ENCODE data around the gene TSR3.

The TSR3 gene

GRCh38 chr16:1325673-1326371 lies 25.9 kb downstream of the TSR3 start:
- Histone ChIP-seq H3K27ac (ENCODE audit: low read depth, low read length) (no peak overlapping the region), H3K4me1 (ENCODE audit: control insufficient read depth, low read length) (no peaks in the 10 kb centered on the region)

GRCh38 chr16:1325261-1325660 lies 26.4 kb downstream of the TSR3 start:
- H3K9me3 ChIP-seq (ENCODE audit: control insufficient read depth, insufficient read depth, low read length): peaks cover 4% of the 10 kb centered on the region; the same call in 1 of the 2 replicates
- H3K27ac ChIP-seq (ENCODE audit: low read depth, low read length): no peak overlapping the region
- no peaks in the 10 kb centered on the region for H3K27me3 ChIP-seq (ENCODE audit: control insufficient read depth, low read length)
- no peaks in the 10 kb centered on the region for H4K20me1 ChIP-seq (ENCODE audit: control insufficient read depth, insufficient read depth, low read depth, low read length)
- no peak overlapping the region for H3K4me2 ChIP-seq (ENCODE audit: low read length)
- no peaks in the 10 kb centered on the region for H3K79me2 ChIP-seq (ENCODE audit: control insufficient read depth, low read length)
- H3K9me2 ChIP-seq (replicated peaks; ENCODE audit: control insufficient read depth, low read length): no peaks in the 10 kb centered on the region
- peaks cover 30% of the 10 kb centered on the region for H3K36me3 ChIP-seq (ENCODE audit: control insufficient read depth, low read length)
- no peaks in the 10 kb centered on the region for H3K4me1 ChIP-seq (ENCODE audit: control insufficient read depth, low read length)
- H3F3A ChIP-seq (ENCODE audit: control insufficient read depth, insufficient read depth): peaks cover 4% of the 10 kb centered on the region
- no peak overlapping the region for H3K4me3 ChIP-seq (ENCODE audit: low read length)
- TF ChIP-seq EZH2phosphoT487 (IDR thresholded peaks at IDR 0.05; ENCODE audit: borderline replicate concordance, low read length): no peak
- no peak for TF ChIP-seq CTCF (IDR thresholded peaks at IDR 0.05; ENCODE audit: low read depth, low read length, poor library complexity, severe bottlenecking)

More at GRCh38 chr16:1325673-1326371, 25.9 kb downstream of the TSR3 start:
- H3K79me2 ChIP-seq (ENCODE audit: control insufficient read depth, low read length): no peaks in the 10 kb centered on the region
- H3K9me2 ChIP-seq (replicated peaks; ENCODE audit: control insufficient read depth, low read length): no peaks in the 10 kb centered on the region
- H4K20me1 ChIP-seq (ENCODE audit: control insufficient read depth, insufficient read depth, low read depth, low read length): no peaks in the 10 kb centered on the region
- H3K4me2 ChIP-seq (ENCODE audit: low read length): no peak overlapping the region
- peaks cover 25% of the 10 kb centered on the region for H3K36me3 ChIP-seq (ENCODE audit: control insufficient read depth, low read length)
- TF ChIP-seq EZH2phosphoT487 (IDR thresholded peaks at IDR 0.05; ENCODE audit: borderline replicate concordance, low read length) (no peak), CTCF (IDR thresholded peaks at IDR 0.05; ENCODE audit: low read depth, low read length, poor library complexity, severe bottlenecking) (no peak)
- peaks cover 4% of the 10 kb centered on the region for H3F3A ChIP-seq (ENCODE audit: control insufficient read depth, insufficient read depth)
- no peak overlapping the region for H3K4me3 ChIP-seq (ENCODE audit: low read length)
- H3K27me3 ChIP-seq (ENCODE audit: control insufficient read depth, low read length): no peaks in the 10 kb centered on the region
- H3K9me3 ChIP-seq (ENCODE audit: control insufficient read depth, insufficient read depth, low read length): peaks cover 7% of the 10 kb centered on the region; the same call in 1 of the 2 replicates

GRCh38 chr16:1324286-1324826 lies 27.3 kb downstream of the TSR3 start:
- Histone ChIP-seq H3K4me1 (ENCODE audit: control insufficient read depth, low read length) (no peaks in the 10 kb centered on the region), H3K27me3 (ENCODE audit: control insufficient read depth, low read length) (no peaks in the 10 kb centered on the region), H3K36me3 (ENCODE audit: control insufficient read depth, low read length) (peaks cover 39% of the 10 kb centered on the region), H3K4me2 (ENCODE audit: low read length) (no peak overlapping the region), H3K79me2 (ENCODE audit: control insufficient read depth, low read length) (no peaks in the 10 kb centered on the region), H3F3A (ENCODE audit: control insufficient read depth, insufficient read depth) (peaks cover 4% of the 10 kb centered on the region), H3K9me3 (ENCODE audit: control insufficient read depth, insufficient read depth, low read length) (no peaks in the 10 kb centered on the region), H3K9me2 (replicated peaks; ENCODE audit: control insufficient read depth, low read length) (no peaks in the 10 kb centered on the region), H4K20me1 (ENCODE audit: control insufficient read depth, insufficient read depth, low read depth, low read length) (peaks cover 4% of the 10 kb centered on the region; the same call in 1 of the 2 replicates), H3K27ac (ENCODE audit: low read depth, low read length) (no peak overlapping the region), H3K4me3 (ENCODE audit: low read length) (no peak overlapping the region)
- TF ChIP-seq EZH2phosphoT487 (IDR thresholded peaks at IDR 0.05; ENCODE audit: borderline replicate concordance, low read length): no peak
- TF ChIP-seq CTCF (IDR thresholded peaks at IDR 0.05; ENCODE audit: low read depth, low read length, poor library complexity, severe bottlenecking): no peak
